HCT116 (cell line): Measurements from ENCODE around the gene BARD1.

Source experiments
- CTCF ChIP-seq, 3 experiments: fragments of 200-600 bp in 1 of 3; sonication (generic) in 1 of 3; IDR thresholded peaks in 2 of 3; conservative IDR thresholded peaks in 1 of 3; 2 replicates each; pipeline ENCODE4 v1.5.1; 2012 to 2017; ENCODE audit warnings: low read depth in 2 of 3, low read length in 2 of 3, antibody characterized with exemption in 1 of 3, borderline replicate concordance in 1 of 3, control low read depth in 1 of 3, mild to moderate bottlenecking in 1 of 3, mixed read lengths in 1 of 3, mixed run types in 1 of 3, moderate library complexity in 1 of 3; ENCODE audit not compliant: insufficient read depth in 1 of 3
- JUND ChIP-seq: IDR thresholded peaks from 2 replicates; pipeline ENCODE4 v1.6.1; 2012
- MAX ChIP-seq: IDR thresholded peaks from 2 replicates; pipeline ENCODE4 v1.6.1; 2012
- YY1 ChIP-seq: IDR thresholded peaks from 2 replicates; pipeline ENCODE4 v1.6.1; 2011; ENCODE audit warnings: low read length, low read depth, moderate library complexity, mild to moderate bottlenecking; ENCODE audit not compliant: insufficient replicate concordance; ENCODE audit errors: extremely low read depth

- TF ChIP-seq MAX (no peak), CTCF (IDR thresholded peaks at IDR 0.05 in 2 of 3, conservative IDR thresholded peaks at IDR 0.05 in 1 of 3; ENCODE audit: borderline replicate concordance in 1 of 3, insufficient read depth in 1 of 3, low read depth in 2 of 3, low read length in 2 of 3) (no peak), JUND (no peak), YY1 (no peak)
These were observed 7.6 kb downstream of the BARD1 start for GRCh38 chr2:214801768-214802397.
